Neural progenitor cell (in vitro differentiated cells): ENCODE measurements around the gene YPEL2. TPM values are rescaled to one million over a fixed set of nuclear protein-coding genes. Genes with fewer than 3 reads are reported as not detected.

Source experiments
- DNase-seq: peaks from one replicate; pipeline ENCODE4 v3.0.0-alpha.2; 2016; ENCODE audit warnings: low spot score
- H2AFZ ChIP-seq: fragments of 200-600 bp; sonication (generic); replicated peaks from 2 replicates; pipeline ENCODE4 v1.6.1; 2016; ENCODE audit warnings: antibody characterized with exemption
- H3F3A ChIP-seq: fragments of 200-600 bp; sonication (generic); 2 replicates; pipeline ENCODE4 v1.6.1; 2016; ENCODE audit warnings: antibody characterized with exemption, low read depth
- H3K27ac ChIP-seq: fragments of 200-600 bp; sonication (generic); 2 replicates; pipeline ENCODE4 v1.5.1; 2016; ENCODE audit warnings: mild to moderate bottlenecking
- H3K27me3 ChIP-seq: fragments of 200-600 bp; sonication (generic); 2 replicates; pipeline ENCODE4 v1.6.1; 2016; ENCODE audit warnings: mild to moderate bottlenecking, moderate library complexity
- H3K36me3 ChIP-seq: fragments of 200-600 bp; sonication (generic); 2 replicates; pipeline ENCODE4 v1.5.1; 2016
- H3K4me1 ChIP-seq: fragments of 200-600 bp; sonication (generic); 2 replicates; pipeline ENCODE4 v1.6.1; 2016; ENCODE audit warnings: mixed run types
- H3K4me2 ChIP-seq: fragments of 200-600 bp; sonication (generic); 2 replicates; pipeline ENCODE4 v1.6.1; 2016
- H3K4me3 ChIP-seq: fragments of 200-600 bp; sonication (generic); 2 replicates; pipeline ENCODE4 v1.5.1; 2016
- H3K79me2 ChIP-seq: fragments of 200-600 bp; sonication (generic); 2 replicates; pipeline ENCODE4 v1.6.1; 2016; ENCODE audit warnings: low read depth
- H3K9ac ChIP-seq: fragments of 200-600 bp; sonication (generic); 2 replicates; pipeline ENCODE4 v1.6.1; 2016
- H3K9me3 ChIP-seq: fragments of 200-600 bp; sonication (generic); 2 replicates; pipeline ENCODE4 v1.5.1; 2016; ENCODE audit warnings: low read depth
- H4K20me1 ChIP-seq: fragments of 200-600 bp; sonication (generic); 2 replicates; pipeline ENCODE4 v1.6.1; 2016; ENCODE audit warnings: low read depth
- H3K27ac Mint-ChIP-seq: 3 replicates; pipeline ENCODE4 v1.8.0; 2021; ENCODE audit warnings: mixed read lengths
- H3K27me3 Mint-ChIP-seq: 2 replicates; pipeline ENCODE4 v1.8.0; 2022; ENCODE audit warnings: low read depth, mild to moderate bottlenecking, inconsistent platforms, moderate library complexity, mixed read lengths; ENCODE audit not compliant: insufficient read depth
- H3K36me3 Mint-ChIP-seq: 3 replicates; pipeline ENCODE4 v1.8.0; 2021; ENCODE audit warnings: mixed read lengths
- H3K4me1 Mint-ChIP-seq: 3 replicates; pipeline ENCODE4 v1.8.0; 2021; ENCODE audit warnings: mixed read lengths
- H3K4me3 Mint-ChIP-seq: 3 replicates; pipeline ENCODE4 v1.8.0; 2021; ENCODE audit warnings: mild to moderate bottlenecking, moderate library complexity, mixed read lengths
- H3K9me3 Mint-ChIP-seq: 3 replicates; pipeline ENCODE4 v1.8.0; 2020; ENCODE audit warnings: mixed read lengths
- EZH2 ChIP-seq: fragments of 200-600 bp; sonication (generic); IDR thresholded peaks from 2 replicates; pipeline ENCODE4 v1.6.1; 2017; ENCODE audit warnings: antibody characterized with exemption, mild to moderate bottlenecking, moderate library complexity
- EZH2phosphoT487 ChIP-seq: fragments of 200-600 bp; sonication (generic); IDR thresholded peaks from 2 replicates; pipeline ENCODE4 v1.6.1; 2017; ENCODE audit warnings: antibody characterized with exemption
- total RNA-seq: library from RNA; depleted of rRNA; stranded (reverse); fragments of >200 nt; gene quantifications from 2 replicates; pipeline ENCODE4 v1.2.3, GENCODE V29; 2015; ENCODE audit warnings: low replicate concordance
- TF ChIP-seq, protein P1 (sequence below): fragments of 200-600 bp; sonication (generic); IDR thresholded peaks from 2 replicates; pipeline ENCODE4 v1.5.1; 2017; ENCODE audit warnings: antibody characterized with exemption, mild to moderate bottlenecking

Gene YPEL2
- total RNA-seq: 21.4 and 38.0 TPM in 2 replicates

DNA sequence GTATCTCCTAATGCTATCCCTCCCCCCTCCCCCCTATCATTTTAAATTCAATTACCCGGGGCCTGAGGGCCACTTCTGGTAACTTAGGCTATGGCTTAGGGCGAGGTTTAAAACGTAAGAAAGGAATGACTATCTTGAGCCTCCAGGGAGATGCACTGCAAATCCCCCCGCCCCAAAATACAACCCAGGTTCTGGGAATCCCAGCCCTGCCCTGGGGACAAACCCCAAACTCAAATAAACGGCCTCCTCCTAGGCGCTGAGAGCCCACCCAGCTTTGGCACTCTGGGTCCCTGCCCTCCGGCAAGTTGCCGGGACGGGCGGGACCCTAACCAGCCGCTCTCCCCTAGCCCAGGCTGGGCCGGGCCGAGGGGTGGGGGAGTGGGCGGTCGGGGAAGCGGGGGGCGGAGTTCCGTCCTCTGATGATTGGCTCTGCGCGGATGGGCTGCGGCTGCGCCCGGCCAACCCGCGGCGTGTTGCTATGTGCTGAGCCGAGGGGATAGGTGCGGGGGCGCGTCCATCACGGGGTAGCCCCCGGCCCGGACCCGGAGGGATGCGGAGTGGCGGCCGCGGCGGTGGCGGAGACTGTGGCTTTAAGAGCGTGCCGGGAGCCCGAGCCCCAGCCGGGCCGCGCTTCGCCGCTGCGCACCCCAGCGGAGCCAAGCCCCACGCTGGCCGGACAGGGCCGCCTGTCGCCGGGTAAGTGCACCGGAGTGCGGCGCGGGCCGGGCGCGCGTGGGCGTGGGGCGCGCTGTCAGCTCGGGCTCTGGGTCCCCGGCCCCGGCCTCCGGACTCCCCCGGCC is at the start of gene YPEL2:
Gene YPEL2, plus strand, starts transcription at position 527 of the 800 bp plus-strand sequence. CDS start 21,755 bp downstream, outside the sequence.
- Mint-ChIP-seq H3K36me3 (no peaks in the 10 kb centered on the region), H3K4me3 (peak within 1 kb of the TSS; percentile 95), H3K4me1 (peaks cover 49% of the 10 kb centered on the region), H3K27ac (peak within 1 kb of the TSS; percentile 75), H3K9me3 (no peaks in the 10 kb centered on the region), H3K27me3 (peaks cover 4% of the 10 kb centered on the region)
- H3K79me2 ChIP-seq: peaks cover 44% of the 10 kb centered on the region
- peak; percentile 99 for DNase-seq
- peaks cover 42% of the 10 kb centered on the region for H3F3A ChIP-seq
- peak within 1 kb of the TSS; percentile 79 for H3K4me3 ChIP-seq
- H3K27me3 ChIP-seq: peaks cover 19% of the 10 kb centered on the region
- peak within 1 kb of the TSS; percentile 84 for H3K4me2 ChIP-seq
- H3K9ac ChIP-seq: peak within 1 kb of the TSS; percentile 42
- peaks cover 45% of the 10 kb centered on the region for H4K20me1 ChIP-seq
- H2AFZ ChIP-seq: peak within 1 kb of the TSS; percentile 21
- TF ChIP-seq EZH2phosphoT487: no peak
- TF ChIP-seq, protein P1, sequence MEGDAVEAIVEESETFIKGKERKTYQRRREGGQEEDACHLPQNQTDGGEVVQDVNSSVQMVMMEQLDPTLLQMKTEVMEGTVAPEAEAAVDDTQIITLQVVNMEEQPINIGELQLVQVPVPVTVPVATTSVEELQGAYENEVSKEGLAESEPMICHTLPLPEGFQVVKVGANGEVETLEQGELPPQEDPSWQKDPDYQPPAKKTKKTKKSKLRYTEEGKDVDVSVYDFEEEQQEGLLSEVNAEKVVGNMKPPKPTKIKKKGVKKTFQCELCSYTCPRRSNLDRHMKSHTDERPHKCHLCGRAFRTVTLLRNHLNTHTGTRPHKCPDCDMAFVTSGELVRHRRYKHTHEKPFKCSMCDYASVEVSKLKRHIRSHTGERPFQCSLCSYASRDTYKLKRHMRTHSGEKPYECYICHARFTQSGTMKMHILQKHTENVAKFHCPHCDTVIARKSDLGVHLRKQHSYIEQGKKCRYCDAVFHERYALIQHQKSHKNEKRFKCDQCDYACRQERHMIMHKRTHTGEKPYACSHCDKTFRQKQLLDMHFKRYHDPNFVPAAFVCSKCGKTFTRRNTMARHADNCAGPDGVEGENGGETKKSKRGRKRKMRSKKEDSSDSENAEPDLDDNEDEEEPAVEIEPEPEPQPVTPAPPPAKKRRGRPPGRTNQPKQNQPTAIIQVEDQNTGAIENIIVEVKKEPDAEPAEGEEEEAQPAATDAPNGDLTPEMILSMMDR: no peak
- TF ChIP-seq EZH2: no peak
- H3K27ac ChIP-seq: no peak within 1 kb of the TSS
- H3K9me3 ChIP-seq: no peaks in the 10 kb centered on the region
- H3K36me3 ChIP-seq: no peaks in the 10 kb centered on the region
- H3K4me1 ChIP-seq: peaks cover 48% of the 10 kb centered on the region

DNA sequence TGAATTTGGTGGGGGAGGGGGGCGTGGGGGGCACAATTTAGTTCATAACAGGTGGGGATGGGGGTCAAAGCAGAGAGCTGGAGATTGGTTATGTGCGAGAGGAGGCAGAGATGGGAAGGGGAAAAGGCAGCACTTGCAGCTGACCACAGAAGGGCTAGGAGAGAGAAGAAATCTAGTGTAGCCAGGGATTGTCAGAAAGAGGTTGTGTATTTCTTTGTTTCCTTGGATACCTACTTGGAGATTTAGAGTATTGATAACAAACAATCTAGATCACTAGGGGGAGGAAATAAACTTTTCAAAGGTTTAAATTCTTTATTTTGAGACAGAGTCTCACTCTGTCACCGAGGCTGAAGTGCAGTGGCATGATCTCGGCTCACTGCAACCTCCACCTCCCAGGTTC is 47.1 kb upstream of the YPEL2 start:
- peaks cover 3% of the 10 kb centered on the region for H3K4me1 Mint-ChIP-seq
- no peak overlapping the region for H3K4me3 ChIP-seq
- H3K4me3 Mint-ChIP-seq: no peak overlapping the region
- H3K36me3 ChIP-seq: no peaks in the 10 kb centered on the region
- no peak overlapping the region for H3K27ac ChIP-seq
- no peaks in the 10 kb centered on the region for H3K79me2 ChIP-seq
- no peaks in the 10 kb centered on the region for H3K27me3 ChIP-seq
- no peaks in the 10 kb centered on the region for H3F3A ChIP-seq
- H3K27me3 Mint-ChIP-seq: peaks cover 2% of the 10 kb centered on the region
- peaks cover 3% of the 10 kb centered on the region for H3K36me3 Mint-ChIP-seq
- H3K27ac Mint-ChIP-seq: no peak overlapping the region
- DNase-seq: no peak
- no peaks in the 10 kb centered on the region for H3K9me3 ChIP-seq
- TF ChIP-seq EZH2 (no peak), EZH2phosphoT487 (no peak)
- TF ChIP-seq, protein P1: no peak
- H3K4me1 ChIP-seq: no peaks in the 10 kb centered on the region
- no peaks in the 10 kb centered on the region for H4K20me1 ChIP-seq
- H3K9me3 Mint-ChIP-seq: no peaks in the 10 kb centered on the region
- no peak overlapping the region for H3K9ac ChIP-seq
- H3K4me2 ChIP-seq: no peak overlapping the region
- H2AFZ ChIP-seq: no peak overlapping the region

DNA sequence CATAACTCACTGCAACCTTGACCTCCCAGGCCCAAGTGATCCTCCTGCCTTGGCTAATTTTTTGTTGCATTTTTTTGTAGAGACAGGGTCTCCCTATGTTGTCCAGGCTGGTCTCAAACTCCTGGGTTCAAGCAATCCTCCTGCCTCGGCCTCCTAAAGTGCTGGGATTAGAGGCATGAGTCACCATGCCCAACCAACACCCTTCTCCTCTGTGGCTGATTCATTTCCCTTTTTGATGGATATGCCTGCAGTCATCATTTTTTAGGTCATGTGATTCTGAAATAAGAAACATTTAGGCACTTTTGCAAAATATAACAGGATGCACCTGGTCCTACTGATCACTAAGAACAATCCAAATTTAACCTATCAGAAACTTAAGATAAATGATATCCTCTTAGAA is 44.0 kb upstream of the YPEL2 start:
- Histone ChIP-seq H3K36me3 (no peaks in the 10 kb centered on the region), H4K20me1 (no peaks in the 10 kb centered on the region), H2AFZ (no peak overlapping the region), H3K4me3 (no peak overlapping the region), H3K4me2 (no peak overlapping the region), H3K79me2 (no peaks in the 10 kb centered on the region), H3K27ac (no peak overlapping the region), H3K27me3 (no peaks in the 10 kb centered on the region), H3F3A (no peaks in the 10 kb centered on the region), H3K9ac (no peak overlapping the region), H3K9me3 (no peaks in the 10 kb centered on the region), H3K4me1 (peaks cover 11% of the 10 kb centered on the region)
- H3K9me3 Mint-ChIP-seq: no peaks in the 10 kb centered on the region
- no peak overlapping the region for H3K4me3 Mint-ChIP-seq
- no peak for TF ChIP-seq EZH2
- TF ChIP-seq EZH2phosphoT487: no peak
- TF ChIP-seq, protein P1: no peak
- peaks cover 11% of the 10 kb centered on the region for H3K4me1 Mint-ChIP-seq
- peaks cover 4% of the 10 kb centered on the region for H3K27me3 Mint-ChIP-seq
- H3K27ac Mint-ChIP-seq: no peak overlapping the region
- no peak for DNase-seq
- no peaks in the 10 kb centered on the region for H3K36me3 Mint-ChIP-seq
